IMR-90 (cell line): ENCODE data around the gene ADAMTS19. TPM values are rescaled to one million over a fixed set of nuclear protein-coding genes. Genes with fewer than 3 reads are reported as not detected.

Experiments
- ATAC-seq: fragments of 200-7000 bp; cut with Tn5 transposase; 2 replicates; pipeline ENCODE4 v1.9.1; 2020; ENCODE audit warnings: low read depth, mild to moderate bottlenecking, moderate library complexity
- BruUV-seq: library from RNA; stranded (reverse); fragments of 400-500 nt; replicated peaks from 2 replicates; lab custom pipeline; 2021; lab: Mats Ljungman, UMichigan
- CTCF ChIA-PET: fragments of 300-600 bp; formaldehyde crosslinking; extraction: SDS; loops from one replicate; lab custom pipeline; 2021; ENCODE audit warnings: antibody characterized with exemption; lab: Yijun Ruan, JAX
- POLR2A ChIA-PET: fragments of 300-600 bp; sonication (Branson Sonifier 250); formaldehyde crosslinking; loops from one replicate; lab custom pipeline; 2022; ENCODE audit warnings: antibody characterized with exemption; ENCODE audit not compliant: unreplicated experiment; lab: Charles Lee
- DNase-seq: peaks from one replicate; pipeline ENCODE4 v3.0.0; 2013
- H2AFZ ChIP-seq: replicated peaks from 2 replicates; pipeline ENCODE3; 2013; ENCODE audit warnings: low read length, mild to moderate bottlenecking; ENCODE audit not compliant: poor library complexity
- H2AK5ac ChIP-seq: 2 replicates; pipeline ENCODE4 v1.6.1; 2013; ENCODE audit warnings: low read depth, low read length, inconsistent platforms
- H2AK9ac ChIP-seq: replicated peaks from 2 replicates; pipeline ENCODE3; 2013; ENCODE audit warnings: mild to moderate bottlenecking, low read depth, low read length, moderate library complexity; ENCODE audit not compliant: poor library complexity
- H2BK120ac ChIP-seq: 2 replicates; pipeline ENCODE4 v1.6.1; 2013; ENCODE audit warnings: low read depth, low read length, inconsistent platforms
- H2BK15ac ChIP-seq: 3 replicates; pipeline ENCODE4 v1.6.1; 2013; ENCODE audit warnings: low read depth, low read length, inconsistent platforms
- H2BK20ac ChIP-seq: 2 replicates; pipeline ENCODE4 v1.6.1; 2013; ENCODE audit warnings: low read depth, mild to moderate bottlenecking, inconsistent platforms, low read length, moderate library complexity
- H2BK5ac ChIP-seq: 2 replicates; pipeline ENCODE4 v1.6.1; 2013; ENCODE audit warnings: mild to moderate bottlenecking, low read depth, low read length, inconsistent platforms; ENCODE audit not compliant: poor library complexity, severe bottlenecking
- H3K14ac ChIP-seq: replicated peaks from 2 replicates; pipeline ENCODE4 v1.6.1; 2013; ENCODE audit warnings: low read depth, low read length, inconsistent platforms
- H3K18ac ChIP-seq: 2 replicates; pipeline ENCODE4 v1.6.1; 2013; ENCODE audit warnings: low read depth, low read length, control low read depth
- H3K23ac ChIP-seq: 2 replicates; pipeline ENCODE4 v1.6.1; 2013; ENCODE audit warnings: low read depth, low read length, inconsistent platforms
- H3K27ac ChIP-seq: 2 replicates; pipeline ENCODE4 v1.5.1; 2013; ENCODE audit warnings: mild to moderate bottlenecking, control low read depth, low read length; ENCODE audit not compliant: insufficient read depth
- H3K27me3 ChIP-seq: 2 replicates; pipeline ENCODE4 v1.6.1; 2013; ENCODE audit warnings: low read length; ENCODE audit not compliant: control insufficient read depth, insufficient read depth
- H3K36me3 ChIP-seq: 2 replicates; pipeline ENCODE4 v1.6.1; 2013; ENCODE audit warnings: low read length, mixed read lengths; ENCODE audit not compliant: control insufficient read depth, insufficient read depth
- H3K4ac ChIP-seq: 2 replicates; pipeline ENCODE4 v1.6.1; 2013; ENCODE audit warnings: low read depth, low read length, inconsistent platforms
- H3K4me1 ChIP-seq: 2 replicates; pipeline ENCODE4 v1.6.1; 2013; ENCODE audit warnings: low read length, mixed read lengths; ENCODE audit not compliant: control insufficient read depth, insufficient read depth
- H3K4me2 ChIP-seq: 2 replicates; pipeline ENCODE4 v1.6.1; 2013; ENCODE audit warnings: low read depth, mild to moderate bottlenecking, control low read depth, low read length, moderate library complexity
- H3K4me3 ChIP-seq: 2 replicates; pipeline ENCODE4 v1.5.1; 2013; ENCODE audit warnings: low read depth, mild to moderate bottlenecking, control low read depth, low read length, moderate library complexity; ENCODE audit not compliant: insufficient read depth
- H3K56ac ChIP-seq: 2 replicates; pipeline ENCODE4 v1.6.1; 2013; ENCODE audit warnings: low read length, inconsistent platforms; ENCODE audit not compliant: insufficient read depth; ENCODE audit errors: extremely low read depth
- H3K79me1 ChIP-seq, 2 experiments: 2 replicates each; pipeline ENCODE4 v1.6.1; 2013; ENCODE audit warnings: low read length in 2 of 2, inconsistent platforms in 1 of 2, low read depth in 1 of 2
- H3K9ac ChIP-seq: 2 replicates; pipeline ENCODE4 v1.6.1; 2013; ENCODE audit warnings: low read depth, low read length, control low read depth
- H3K9me1 ChIP-seq: 2 replicates; pipeline ENCODE4 v1.6.1; 2013; ENCODE audit warnings: low read length, inconsistent platforms; ENCODE audit not compliant: insufficient read depth
- H3K9me3 ChIP-seq: 2 replicates; pipeline ENCODE4 v1.6.1; 2013; ENCODE audit warnings: low read length; ENCODE audit not compliant: control insufficient read depth, insufficient read depth
- H4K20me1 ChIP-seq: 2 replicates; pipeline ENCODE4 v1.6.1; 2013; ENCODE audit warnings: low read length, inconsistent platforms; ENCODE audit not compliant: insufficient read depth
- H4K5ac ChIP-seq: 2 replicates; pipeline ENCODE4 v1.6.1; 2013; ENCODE audit warnings: mild to moderate bottlenecking, low read depth, low read length, control low read depth
- H4K8ac ChIP-seq, 2 experiments: 2 replicates each; pipeline ENCODE4 v1.6.1; 2013; ENCODE audit warnings: low read depth in 2 of 2, low read length in 2 of 2, control low read depth in 1 of 2, inconsistent platforms in 1 of 2
- H4K91ac ChIP-seq: 2 replicates; pipeline ENCODE4 v1.6.1; 2013; ENCODE audit warnings: low read depth, low read length, inconsistent platforms; ENCODE audit not compliant: insufficient read depth
- BHLHE40 ChIP-seq: fragments of 150-350 bp; IDR thresholded peaks from 2 replicates; pipeline ENCODE4 v1.6.1; 2016; ENCODE audit warnings: mild to moderate bottlenecking, low read depth, low read length
- CHD1 ChIP-seq: IDR thresholded peaks from 2 replicates; pipeline ENCODE4 v1.6.1; 2012; ENCODE audit warnings: low read depth, low read length, improper control_type of control experiment
- FOS ChIP-seq: fragments of 150-350 bp; IDR thresholded peaks from 2 replicates; pipeline ENCODE4 v1.6.1; 2016; ENCODE audit warnings: low read depth, low read length
- MAFK ChIP-seq: IDR thresholded peaks from 2 replicates; pipeline ENCODE4 v1.6.1; 2012; ENCODE audit warnings: low read depth, low read length, improper control_type of control experiment
- MAZ ChIP-seq: IDR thresholded peaks from 2 replicates; pipeline ENCODE4 v1.6.1; 2012; ENCODE audit warnings: low read depth, mild to moderate bottlenecking, low read length, improper control_type of control experiment, moderate library complexity, borderline replicate concordance
- NFE2L2 ChIP-seq: fragments of 150-350 bp; IDR thresholded peaks from 2 replicates; pipeline ENCODE4 v1.6.1; 2016; ENCODE audit warnings: low read depth, mild to moderate bottlenecking, low read length
- WGBS, 2 experiments: methylation state at CpG; one replicate each; pipeline versions ENCODE4 v1.1.5 to v1.1.7; 2013; ENCODE audit warnings: missing lambda C conversion rate in 2 of 2; ENCODE audit not compliant: insufficient read length in 1 of 2; ENCODE audit errors: extremely low coverage in 2 of 2; 5-methylcytosine and 5-hydroxymethylcytosine counted together
- dilution Hi-C: fragments of 300-500 bp; cut with HindIII; formaldehyde crosslinking; loops from one replicate; pipeline ENCODE4 v1.14.3; 2018; ENCODE audit warnings: low sequenced_read_pairs; ENCODE audit not compliant: unreplicated experiment
- in situ Hi-C: fragments of 300-500 bp; cut with MboI; formaldehyde crosslinking; loops from 3 replicates; pipeline ENCODE4 v1.14.3; 2019; ENCODE audit warnings: low sequenced_read_pairs, inconsistent platforms, mixed read lengths
- intact Hi-C: fragments of 100-400 bp; cut with micrococcal nuclease; formaldehyde crosslinking; loops from 2 replicates; pipeline ENCODE4 v1.10.0; 2022
- polyA plus RNA-seq, 3 experiments: library from polyadenylated mRNA; depleted of rRNA; stranded (reverse); fragments of >200 nt; gene quantifications; 2 replicates each; pipeline ENCODE4 v1.2.3, GENCODE V29; 2012; ENCODE audit warnings: low replicate concordance in 1 of 3
- total RNA-seq: library from RNA; depleted of rRNA; stranded (reverse); fragments of >200 nt; gene quantifications from 2 replicates; pipeline ENCODE4 v1.2.3, GENCODE V29; 2012

ADAMTS19 gene
- total and polyA plus RNA-seq, 2 of the 4 experiments (the other 2 are of a cell fraction), result under 0.01 to 0.17 TPM

- Histone ChIP-seq H2AK5ac (no peak overlapping the region), H3K27ac (no peak overlapping the region), H4K20me1 (no peaks in the 10 kb centered on the region), H2AFZ (no peak overlapping the region), H3K27me3 (no peaks in the 10 kb centered on the region), H2BK20ac (no peak overlapping the region), H3K18ac (no peak overlapping the region), H3K14ac (no peak overlapping the region), H3K4ac (no peak overlapping the region), H4K8ac (no peak overlapping the region), H3K4me1 (no peaks in the 10 kb centered on the region), H3K9me1 (no peaks in the 10 kb centered on the region), H3K36me3 (no peaks in the 10 kb centered on the region), H3K4me2 (no peak overlapping the region), H3K4me3 (no peak overlapping the region), H2BK5ac (no peak overlapping the region), H3K23ac (no peak overlapping the region), H4K5ac (no peak overlapping the region), H2AK9ac (no peak overlapping the region), H3K9me3 (no peaks in the 10 kb centered on the region), H3K56ac (no peak overlapping the region), H2BK15ac (no peak overlapping the region), H2BK120ac (no peak overlapping the region), H4K91ac (no peak overlapping the region), H3K79me1 (no peaks in the 10 kb centered on the region), H3K9ac (no peak overlapping the region)
- WGBS, 2 experiments, result no CpG with 5 or more reads among the region's 3 CpGs
- DNase-seq, result no peak
- TF ChIP-seq MAZ (no peak), MAFK (no peak), FOS (no peak), CHD1 (no peak), BHLHE40 (no peak), NFE2L2 (no peak)
- in situ Hi-C loops, result no loop called here
- ATAC-seq, result no peak
- BruUV-seq, result no TSS peak
- CTCF ChIA-PET, result no interaction called here
- dilution Hi-C loops, result no loop called here
- POLR2A ChIA-PET, result no interaction called here
- intact Hi-C loops, result no loop called here
These were observed 36.9 kb downstream of the ADAMTS19 start for GRCh38 chr5:129496864-129497595.
